HEK293 (cell line): Measurements from ENCODE around the gene NFYB.

ENCODE experiments used
- GLI2 ChIP-seq: fragments of 450-650 bp; formaldehyde crosslinking; IDR thresholded peaks from 2 replicates; pipeline ENCODE4; 2017; ENCODE audit warnings: missing biosample characterization, missing genetic modification characterization, low read depth, borderline replicate concordance
- GLIS2 ChIP-seq: fragments of 450-650 bp; formaldehyde crosslinking; IDR thresholded peaks from 2 replicates; pipeline ENCODE4 v1.5.1; 2016; ENCODE audit warnings: missing biosample characterization, missing genetic modification characterization
- KLF7 ChIP-seq: fragments of 450-650 bp; formaldehyde crosslinking; IDR thresholded peaks from 2 replicates; pipeline ENCODE4 v1.5.1; 2016; ENCODE audit warnings: missing biosample characterization, missing genetic modification characterization, borderline replicate concordance
- KLF9 ChIP-seq: fragments of 450-650 bp; formaldehyde crosslinking; IDR thresholded peaks from 2 replicates; pipeline ENCODE4 v1.5.1; 2016; ENCODE audit warnings: missing biosample characterization, missing genetic modification characterization, low read depth
- SP2 ChIP-seq: fragments of 450-650 bp; formaldehyde crosslinking; IDR thresholded peaks from 2 replicates; pipeline ENCODE4 v1.5.1; 2016; ENCODE audit warnings: missing biosample characterization, missing genetic modification characterization
- ZBTB1 ChIP-seq: fragments of 450-650 bp; formaldehyde crosslinking; IDR thresholded peaks from 2 replicates; pipeline ENCODE4 v1.5.1; 2016; ENCODE audit warnings: missing biosample characterization, missing genetic modification characterization
- ZBTB17 ChIP-seq: fragments of 450-650 bp; formaldehyde crosslinking; IDR thresholded peaks from 2 replicates; pipeline ENCODE4 v1.5.1; 2016; ENCODE audit warnings: missing biosample characterization, missing genetic modification characterization
- ZBTB20 ChIP-seq: fragments of 450-650 bp; formaldehyde crosslinking; IDR thresholded peaks from 2 replicates; pipeline ENCODE4 v1.5.1; 2016; ENCODE audit warnings: missing biosample characterization, missing genetic modification characterization
- ZBTB48 ChIP-seq: fragments of 450-650 bp; formaldehyde crosslinking; IDR thresholded peaks from 2 replicates; pipeline ENCODE4 v1.5.1; 2016; ENCODE audit warnings: missing biosample characterization, missing genetic modification characterization
- ZBTB8A ChIP-seq: fragments of 450-650 bp; formaldehyde crosslinking; IDR thresholded peaks from 2 replicates; pipeline ENCODE4 v1.5.1; 2016; ENCODE audit warnings: missing biosample characterization, missing genetic modification characterization
- ZEB2 ChIP-seq: fragments of 450-650 bp; formaldehyde crosslinking; IDR thresholded peaks from 2 replicates; pipeline ENCODE4 v1.5.1; 2016; ENCODE audit warnings: missing biosample characterization, missing genetic modification characterization
- ZFHX2 ChIP-seq: fragments of 450-650 bp; formaldehyde crosslinking; conservative IDR thresholded peaks from 2 replicates; pipeline ENCODE4 v1.5.1; 2016; ENCODE audit warnings: missing biosample characterization, missing genetic modification characterization
- ZFP41 ChIP-seq: fragments of 450-650 bp; formaldehyde crosslinking; IDR thresholded peaks from 2 replicates; pipeline ENCODE4 v1.5.1; 2016; ENCODE audit warnings: missing biosample characterization, missing genetic modification characterization, borderline replicate concordance
- ZNF132 ChIP-seq: fragments of 450-650 bp; formaldehyde crosslinking; IDR thresholded peaks from 2 replicates; pipeline ENCODE4 v1.5.1; 2017; ENCODE audit warnings: missing biosample characterization, missing genetic modification characterization, borderline replicate concordance
- ZNF175 ChIP-seq: fragments of 450-650 bp; formaldehyde crosslinking; IDR thresholded peaks from 2 replicates; pipeline ENCODE4 v1.5.1; 2016; ENCODE audit warnings: missing biosample characterization, missing genetic modification characterization
- ZNF274 ChIP-seq, 2 experiments: fragments of 200-500 bp in 1 of 2; fragments of 450-650 bp in 1 of 2; sonication (Bioruptor generic) in 1 of 2; formaldehyde crosslinking in 1 of 2; IDR thresholded peaks; 2 replicates each; pipeline versions ENCODE4 v1.5.1 to v1.6.1; 2014 to 2016; ENCODE audit warnings: borderline replicate concordance in 1 of 2, inconsistent platforms in 1 of 2, low read length in 1 of 2, missing biosample characterization in 1 of 2, missing genetic modification characterization in 1 of 2
- ZNF335 ChIP-seq: fragments of 450-650 bp; formaldehyde crosslinking; conservative IDR thresholded peaks from 2 replicates; pipeline ENCODE4 v1.5.1; 2016; ENCODE audit warnings: missing biosample characterization, missing genetic modification characterization
- ZNF341 ChIP-seq: fragments of 450-650 bp; formaldehyde crosslinking; IDR thresholded peaks from 2 replicates; pipeline ENCODE4; 2016; ENCODE audit warnings: low read depth, missing biosample characterization, missing genetic modification characterization
- ZNF354C ChIP-seq: fragments of 450-650 bp; formaldehyde crosslinking; IDR thresholded peaks from 2 replicates; pipeline ENCODE4 v1.5.1; 2016; ENCODE audit warnings: missing biosample characterization, missing genetic modification characterization, low read depth, borderline replicate concordance
- ZNF391 ChIP-seq: fragments of 450-650 bp; formaldehyde crosslinking; IDR thresholded peaks from 2 replicates; pipeline ENCODE4 v1.5.1; 2016; ENCODE audit warnings: low read depth, missing biosample characterization, missing genetic modification characterization, borderline replicate concordance
- ZNF530 ChIP-seq: fragments of 450-650 bp; formaldehyde crosslinking; IDR thresholded peaks from 2 replicates; pipeline ENCODE4 v1.5.1; 2016; ENCODE audit warnings: low read depth, missing biosample characterization, missing genetic modification characterization
- ZNF560 ChIP-seq: fragments of 450-650 bp; formaldehyde crosslinking; IDR thresholded peaks from 2 replicates; pipeline ENCODE4 v1.5.1; 2017; ENCODE audit warnings: missing biosample characterization, missing genetic modification characterization, borderline replicate concordance
- ZNF561 ChIP-seq: fragments of 450-650 bp; IDR thresholded peaks from 2 replicates; pipeline ENCODE4 v1.5.1; 2018; ENCODE audit warnings: missing biosample characterization, missing genetic modification characterization, borderline replicate concordance
- ZNF600 ChIP-seq: fragments of 450-650 bp; formaldehyde crosslinking; IDR thresholded peaks from 2 replicates; pipeline ENCODE4 v1.5.1; 2016; ENCODE audit warnings: missing biosample characterization, missing genetic modification characterization
- ZNF660 ChIP-seq: fragments of 450-650 bp; IDR thresholded peaks from 2 replicates; pipeline ENCODE4 v1.5.1; 2018; ENCODE audit warnings: missing biosample characterization, mild to moderate bottlenecking, missing genetic modification characterization
- ZNF747 ChIP-seq: fragments of 450-650 bp; formaldehyde crosslinking; IDR thresholded peaks from 2 replicates; pipeline ENCODE4 v1.5.1; 2016; ENCODE audit warnings: missing biosample characterization, missing genetic modification characterization
- ZNF830 ChIP-seq: fragments of 450-650 bp; IDR thresholded peaks from 2 replicates; pipeline ENCODE4 v1.5.0; 2018; ENCODE audit warnings: missing biosample characterization, missing genetic modification characterization, low read depth, mild to moderate bottlenecking, moderate library complexity
- ZSCAN16 ChIP-seq: fragments of 450-650 bp; formaldehyde crosslinking; IDR thresholded peaks from 2 replicates; pipeline ENCODE4 v1.5.1; 2016; ENCODE audit warnings: missing biosample characterization, missing genetic modification characterization
- ZSCAN30 ChIP-seq: fragments of 450-650 bp; IDR thresholded peaks from 2 replicates; pipeline ENCODE4 v1.5.1; 2018; ENCODE audit warnings: missing biosample characterization, mild to moderate bottlenecking, missing genetic modification characterization, moderate library complexity
- TF ChIP-seq, protein P1 (sequence below): fragments of 450-650 bp; formaldehyde crosslinking; IDR thresholded peaks from 2 replicates; pipeline ENCODE4 v1.5.1; 2016; ENCODE audit warnings: missing biosample characterization, missing genetic modification characterization
- TF ChIP-seq, protein P2 (sequence below): sonication (generic); formaldehyde crosslinking; IDR thresholded peaks from 2 replicates; pipeline ENCODE4 v1.8.1; 2022; ENCODE audit warnings: mild to moderate bottlenecking, moderate library complexity, missing genetic modification reagents
- TF ChIP-seq, protein P3 (sequence below): fragments of 450-650 bp; formaldehyde crosslinking; IDR thresholded peaks from 2 replicates; pipeline ENCODE4 v1.5.1; 2016; ENCODE audit warnings: missing biosample characterization, missing genetic modification characterization
- TF ChIP-seq, protein P4 (sequence below): fragments of 450-650 bp; formaldehyde crosslinking; IDR thresholded peaks from 2 replicates; pipeline ENCODE4 v1.5.1; 2017; ENCODE audit warnings: missing biosample characterization, missing genetic modification characterization

NFYB gene

DNA sequence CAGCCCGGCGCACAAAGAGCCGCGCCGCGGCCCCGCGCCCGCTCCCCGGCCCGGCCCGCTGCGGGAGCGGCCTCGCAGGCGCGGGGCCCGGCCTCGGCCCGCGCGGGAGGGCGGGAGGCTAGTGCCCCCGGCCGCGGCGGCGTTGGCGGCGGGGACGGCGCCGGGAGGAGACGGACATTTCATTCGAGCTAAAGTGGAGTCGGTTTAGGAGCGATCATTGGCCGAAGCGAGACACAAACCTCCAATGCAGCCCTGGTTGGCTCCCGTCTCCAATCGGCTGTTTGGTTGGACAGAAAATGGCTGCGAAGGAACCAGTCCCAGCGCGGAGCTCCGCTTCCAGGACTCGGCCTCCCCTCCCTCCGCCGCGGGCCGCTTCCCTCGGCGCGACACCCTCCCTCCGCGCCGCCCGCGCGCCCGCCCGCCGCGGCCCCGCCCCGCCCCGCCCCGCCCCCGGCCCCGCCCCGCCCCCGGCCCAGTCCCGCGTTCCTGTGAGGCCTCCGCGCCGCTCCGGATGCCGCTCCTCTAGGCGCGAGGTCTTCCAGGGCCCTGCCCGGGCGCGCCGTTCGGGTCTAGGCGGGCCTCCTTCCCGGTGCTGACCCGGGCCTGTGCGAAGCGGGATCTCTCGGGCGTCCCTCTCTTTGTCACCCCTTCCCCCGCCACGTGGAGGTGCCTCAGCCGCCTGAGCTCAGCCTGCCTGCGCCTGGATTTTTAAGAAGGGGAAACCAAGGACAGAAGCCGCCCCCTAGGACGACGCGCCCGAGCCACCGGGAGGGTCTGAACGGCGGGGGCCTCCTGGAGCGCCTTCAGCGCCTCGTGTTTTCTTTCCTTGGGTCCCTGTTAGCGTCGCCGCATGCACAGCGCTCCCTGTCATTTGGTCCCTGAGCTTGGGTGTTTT lies at the start of gene NFYB (continued):
- TF ChIP-seq, protein P1, sequence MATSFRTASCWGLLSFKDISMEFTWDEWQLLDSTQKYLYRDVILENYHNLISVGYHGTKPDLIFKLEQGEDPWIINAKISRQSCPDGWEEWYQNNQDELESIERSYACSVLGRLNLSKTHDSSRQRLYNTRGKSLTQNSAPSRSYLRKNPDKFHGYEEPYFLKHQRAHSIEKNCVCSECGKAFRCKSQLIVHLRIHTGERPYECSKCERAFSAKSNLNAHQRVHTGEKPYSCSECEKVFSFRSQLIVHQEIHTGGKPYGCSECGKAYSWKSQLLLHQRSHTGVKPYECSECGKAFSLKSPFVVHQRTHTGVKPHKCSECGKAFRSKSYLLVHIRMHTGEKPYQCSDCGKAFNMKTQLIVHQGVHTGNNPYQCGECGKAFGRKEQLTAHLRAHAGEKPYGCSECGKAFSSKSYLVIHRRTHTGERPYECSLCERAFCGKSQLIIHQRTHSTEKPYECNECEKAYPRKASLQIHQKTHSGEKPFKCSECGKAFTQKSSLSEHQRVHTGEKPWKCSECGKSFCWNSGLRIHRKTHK (tag by site-specific recombination) = no peak
- TF ChIP-seq ZBTB20 (tag by site-specific recombination) = peak; percentile 85
- peak; percentile 68; the same call in 1 of the 2 replicates for TF ChIP-seq ZBTB48 (tag by site-specific recombination)
- TF ChIP-seq ZSCAN16 = no peak
- no peak for TF ChIP-seq ZNF132 (tag by site-specific recombination)
- TF ChIP-seq ZNF274 (IDR thresholded peaks at IDR 0.05; ENCODE audit: low read length) = no peak
- TF ChIP-seq ZNF274 (tag by site-specific recombination; IDR thresholded peaks at IDR 0.05; ENCODE audit: borderline replicate concordance) = no peak
- TF ChIP-seq GLI2 (tag by site-specific recombination) = no peak
- peak; percentile 54; the same call in 1 of the 2 replicates for TF ChIP-seq GLIS2 (tag by site-specific recombination)
- TF ChIP-seq ZNF561 (tag by site-specific recombination) = 0 out of 2 replicates have a peak, but pooled peaks have one; percentile 44
- TF ChIP-seq ZNF391 (tag by site-specific recombination) = no peak
- peak; percentile 56 for TF ChIP-seq ZNF660 (tag by site-specific recombination)
- TF ChIP-seq ZNF341 (tag by site-specific recombination) = peak; percentile 99
- TF ChIP-seq KLF7 (tag by site-specific recombination) = no peak
- TF ChIP-seq ZNF175 (tag by site-specific recombination) = no peak
- no peak; the same call in 1 of the 2 replicates for TF ChIP-seq KLF9 (tag by site-specific recombination)
- no peak for TF ChIP-seq ZNF560 (tag by site-specific recombination)
- no peak for TF ChIP-seq ZNF530
- TF ChIP-seq ZBTB17 (tag by site-specific recombination) = 0 out of 2 replicates have a peak, but pooled peaks have one; percentile 22
- TF ChIP-seq, protein P2, sequence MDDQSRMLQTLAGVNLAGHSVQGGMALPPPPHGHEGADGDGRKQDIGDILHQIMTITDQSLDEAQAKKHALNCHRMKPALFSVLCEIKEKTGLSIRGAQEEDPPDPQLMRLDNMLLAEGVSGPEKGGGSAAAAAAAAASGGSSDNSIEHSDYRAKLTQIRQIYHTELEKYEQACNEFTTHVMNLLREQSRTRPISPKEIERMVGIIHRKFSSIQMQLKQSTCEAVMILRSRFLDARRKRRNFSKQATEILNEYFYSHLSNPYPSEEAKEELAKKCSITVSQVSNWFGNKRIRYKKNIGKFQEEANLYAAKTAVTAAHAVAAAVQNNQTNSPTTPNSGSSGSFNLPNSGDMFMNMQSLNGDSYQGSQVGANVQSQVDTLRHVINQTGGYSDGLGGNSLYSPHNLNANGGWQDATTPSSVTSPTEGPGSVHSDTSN (CRISPR knock-in tag) = peak; percentile 17; the same call in 1 of the 2 replicates
- TF ChIP-seq ZSCAN30 = 0 out of 2 replicates have a peak, but pooled peaks have one; percentile 8
- TF ChIP-seq, protein P3, sequence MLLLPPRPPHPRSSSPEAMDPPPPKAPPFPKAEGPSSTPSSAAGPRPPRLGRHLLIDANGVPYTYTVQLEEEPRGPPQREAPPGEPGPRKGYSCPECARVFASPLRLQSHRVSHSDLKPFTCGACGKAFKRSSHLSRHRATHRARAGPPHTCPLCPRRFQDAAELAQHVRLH (tag by site-specific recombination) = no peak
- no peak for TF ChIP-seq ZFHX2
- TF ChIP-seq, protein P4, sequence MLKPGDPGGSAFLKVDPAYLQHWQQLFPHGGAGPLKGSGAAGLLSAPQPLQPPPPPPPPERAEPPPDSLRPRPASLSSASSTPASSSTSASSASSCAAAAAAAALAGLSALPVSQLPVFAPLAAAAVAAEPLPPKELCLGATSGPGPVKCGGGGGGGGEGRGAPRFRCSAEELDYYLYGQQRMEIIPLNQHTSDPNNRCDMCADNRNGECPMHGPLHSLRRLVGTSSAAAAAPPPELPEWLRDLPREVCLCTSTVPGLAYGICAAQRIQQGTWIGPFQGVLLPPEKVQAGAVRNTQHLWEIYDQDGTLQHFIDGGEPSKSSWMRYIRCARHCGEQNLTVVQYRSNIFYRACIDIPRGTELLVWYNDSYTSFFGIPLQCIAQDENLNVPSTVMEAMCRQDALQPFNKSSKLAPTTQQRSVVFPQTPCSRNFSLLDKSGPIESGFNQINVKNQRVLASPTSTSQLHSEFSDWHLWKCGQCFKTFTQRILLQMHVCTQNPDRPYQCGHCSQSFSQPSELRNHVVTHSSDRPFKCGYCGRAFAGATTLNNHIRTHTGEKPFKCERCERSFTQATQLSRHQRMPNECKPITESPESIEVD (tag by site-specific recombination) = no peak
- no peak for TF ChIP-seq ZNF747 (tag by site-specific recombination)
- peak; percentile 47; the same call in 1 of the 2 replicates for TF ChIP-seq ZBTB8A (tag by site-specific recombination)
- peak; percentile 82 for TF ChIP-seq SP2
- TF ChIP-seq ZNF354C (tag by site-specific recombination) = no peak
- no peak for TF ChIP-seq ZNF830 (tag by site-specific recombination)
- peak; percentile 92 for TF ChIP-seq ZNF335 (tag by site-specific recombination)
- no peak for TF ChIP-seq ZNF600 (tag by site-specific recombination)
- peak; percentile 70; the same call in 1 of the 2 replicates for TF ChIP-seq ZEB2
- no peak for TF ChIP-seq ZFP41
- no peak for TF ChIP-seq ZBTB1 (tag by site-specific recombination)
